Karpas-422 (cell line): Measurements from ENCODE around the gene MAP3K9. TPM values are rescaled to one million over a fixed set of nuclear protein-coding genes. Genes with fewer than 3 reads are reported as not detected.

Source experiments
- DNase-seq: peaks from one replicate; pipeline ENCODE4 v3.0.0-alpha.2; 2015
- H2AFZ ChIP-seq: fragments of 200-600 bp; sonication (generic); 2 replicates; pipeline ENCODE4 v1.6.1; 2014; ENCODE audit warnings: antibody characterized with exemption, low read length, mixed read lengths
- H3K27ac ChIP-seq: fragments of 200-600 bp; sonication (generic); 2 replicates; pipeline ENCODE4 v1.5.1; 2014; ENCODE audit warnings: mild to moderate bottlenecking, low read length, moderate library complexity
- H3K27me3 ChIP-seq: fragments of 200-600 bp; sonication (generic); 2 replicates; pipeline ENCODE4 v1.6.1; 2014; ENCODE audit warnings: low read length, mixed read lengths
- H3K36me3 ChIP-seq: fragments of 200-600 bp; sonication (generic); 2 replicates; pipeline ENCODE4 v1.6.1; 2014; ENCODE audit warnings: low read length, mixed read lengths; ENCODE audit not compliant: insufficient read depth
- H3K4me1 ChIP-seq: fragments of 200-600 bp; sonication (generic); 2 replicates; pipeline ENCODE4 v1.6.1; 2014; ENCODE audit warnings: mild to moderate bottlenecking, low read length, mixed read lengths
- H3K4me2 ChIP-seq: fragments of 200-600 bp; sonication (generic); 2 replicates; pipeline ENCODE4 v1.6.1; 2014; ENCODE audit warnings: low read length, low read depth, mild to moderate bottlenecking; ENCODE audit not compliant: poor library complexity, severe bottlenecking
- H3K4me3 ChIP-seq: fragments of 200-600 bp; sonication (generic); 2 replicates; pipeline ENCODE4 v1.5.1; 2014; ENCODE audit warnings: mild to moderate bottlenecking, antibody characterized with exemption, low read length, mixed read lengths
- H3K79me2 ChIP-seq: fragments of 200-600 bp; sonication (generic); 2 replicates; pipeline ENCODE4 v1.6.1; 2014; ENCODE audit warnings: mild to moderate bottlenecking, low read length, mixed read lengths
- H3K9ac ChIP-seq: fragments of 200-600 bp; sonication (generic); 2 replicates; pipeline ENCODE4 v1.6.0; 2014; ENCODE audit warnings: low read length
- H3K9me2 ChIP-seq: fragments of 200-600 bp; sonication (generic), shearing (Covaris generic); replicated peaks from 2 replicates; pipeline ENCODE4 v1.6.0; 2014; ENCODE audit warnings: mild to moderate bottlenecking, low read length, moderate library complexity; ENCODE audit not compliant: insufficient read depth
- H3K9me3 ChIP-seq: fragments of 300-700, 200-600 bp; sonication (generic); 2 replicates; pipeline ENCODE4 v1.6.1; 2014; ENCODE audit warnings: low read length, mixed read lengths
- H4K20me1 ChIP-seq: fragments of 200-600 bp; sonication (generic); 2 replicates; pipeline ENCODE4 v1.6.1; 2014; ENCODE audit warnings: mild to moderate bottlenecking, antibody characterized with exemption, low read length, low read depth; ENCODE audit not compliant: insufficient read depth
- total RNA-seq: library from RNA; depleted of rRNA; stranded (reverse); fragments of >200 nt; shearing (Covaris generic); gene quantifications from 2 replicates; pipeline ENCODE4 v1.2.3, GENCODE V29; 2014; ENCODE audit warnings: low replicate concordance; rRNA removed

MAP3K9 gene
- total RNA-seq, 1 experiment from 2014 or later = 17.1 TPM

DNA sequence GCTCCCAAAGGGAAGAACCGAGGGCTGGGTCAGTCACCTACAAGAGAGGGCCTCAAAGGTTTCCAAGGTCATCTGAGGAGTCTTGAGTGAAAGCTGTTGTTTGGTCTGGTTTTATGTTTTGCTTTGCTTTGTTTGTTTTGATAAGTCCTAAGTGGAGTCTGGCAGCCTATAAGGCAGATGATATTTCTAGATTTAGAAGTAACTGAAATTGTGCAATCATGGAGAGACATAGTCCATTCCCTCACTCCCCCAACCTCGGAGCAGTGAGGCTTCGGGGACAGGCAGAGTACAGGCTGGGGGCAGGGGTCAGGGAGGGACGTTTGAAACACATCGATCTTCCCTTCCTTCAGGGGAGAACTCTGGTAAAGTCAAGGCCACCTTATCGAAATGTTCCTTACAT, 125.3 kb downstream of the MAP3K9 start:
- H3K9me2 ChIP-seq = no peaks in the 10 kb centered on the region
- H3K79me2 ChIP-seq = no peaks in the 10 kb centered on the region
- no peak for DNase-seq
- no peak overlapping the region for H2AFZ ChIP-seq
- no peaks in the 10 kb centered on the region for H3K36me3 ChIP-seq
- H3K9ac ChIP-seq = no peak overlapping the region
- no peaks in the 10 kb centered on the region for H4K20me1 ChIP-seq
- H3K4me2 ChIP-seq = no peak overlapping the region
- no peaks in the 10 kb centered on the region for H3K4me1 ChIP-seq
- H3K27me3 ChIP-seq = no peaks in the 10 kb centered on the region
- H3K4me3 ChIP-seq = no peak overlapping the region
- no peak overlapping the region for H3K27ac ChIP-seq
- H3K9me3 ChIP-seq = no peaks in the 10 kb centered on the region

DNA sequence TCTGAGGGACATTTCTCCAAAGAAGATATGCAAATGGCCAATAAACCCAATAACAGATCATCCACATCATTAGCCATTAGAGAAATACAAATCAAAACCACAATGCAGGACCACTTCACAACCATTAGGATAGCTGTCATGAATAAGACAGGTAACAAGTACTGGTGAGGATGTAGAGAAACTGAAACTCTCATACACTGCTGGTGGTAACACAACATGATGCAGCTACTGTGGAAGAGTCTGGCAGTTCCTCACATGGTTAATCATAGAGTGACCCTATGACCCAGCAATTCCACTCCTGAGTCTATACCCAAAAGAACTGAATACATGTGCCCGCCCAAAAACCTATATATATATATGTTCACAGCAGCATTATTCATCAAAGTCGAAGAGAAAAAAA, 128.6 kb downstream of the MAP3K9 start:
- H3K4me3 ChIP-seq = no peak overlapping the region
- no peaks in the 10 kb centered on the region for H3K79me2 ChIP-seq
- no peaks in the 10 kb centered on the region for H3K9me2 ChIP-seq
- no peaks in the 10 kb centered on the region for H3K36me3 ChIP-seq
- H3K27me3 ChIP-seq = no peaks in the 10 kb centered on the region
- no peak overlapping the region for H3K4me2 ChIP-seq
- no peak overlapping the region for H2AFZ ChIP-seq
- no peak for DNase-seq
- H4K20me1 ChIP-seq = no peaks in the 10 kb centered on the region
- H3K9me3 ChIP-seq = no peaks in the 10 kb centered on the region
- no peak overlapping the region for H3K27ac ChIP-seq
- no peaks in the 10 kb centered on the region for H3K4me1 ChIP-seq
- H3K9ac ChIP-seq = no peak overlapping the region

DNA sequence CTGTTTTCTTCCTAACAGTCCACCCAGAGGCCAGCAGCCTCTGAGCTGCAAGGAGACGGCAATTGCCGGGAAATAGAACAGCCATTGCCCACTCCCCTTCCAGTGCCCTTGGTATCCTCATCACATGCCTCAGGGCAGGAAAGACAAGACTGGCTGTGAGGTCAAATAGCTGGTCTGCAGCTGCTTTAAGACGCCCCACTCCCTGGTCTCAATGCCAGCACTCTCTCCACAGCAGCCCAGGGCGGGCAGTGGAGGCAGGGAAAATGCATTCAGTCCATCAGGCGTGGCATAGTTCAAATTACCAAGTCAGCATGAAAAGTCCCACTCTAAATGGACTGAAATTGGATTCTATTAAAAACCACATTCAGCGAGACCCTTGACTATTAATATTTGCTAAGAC, 132.0 kb downstream of the MAP3K9 start:
- no peak overlapping the region for H3K9ac ChIP-seq
- no peak overlapping the region for H2AFZ ChIP-seq
- H3K4me2 ChIP-seq = no peak overlapping the region
- no peaks in the 10 kb centered on the region for H3K36me3 ChIP-seq
- H3K4me3 ChIP-seq = no peak overlapping the region
- H3K4me1 ChIP-seq = no peaks in the 10 kb centered on the region
- H4K20me1 ChIP-seq = no peaks in the 10 kb centered on the region
- no peak overlapping the region for H3K27ac ChIP-seq
- DNase-seq = no peak
- H3K79me2 ChIP-seq = no peaks in the 10 kb centered on the region
- H3K9me2 ChIP-seq = no peaks in the 10 kb centered on the region
- H3K27me3 ChIP-seq = no peaks in the 10 kb centered on the region
- H3K9me3 ChIP-seq = no peaks in the 10 kb centered on the region

Other genes with a start within 250 kb of the MAP3K9 start
- gene MED6, start 208.9 kb downstream of the MAP3K9 start, total RNA-seq = 43.2 and 49.9 TPM in 2 replicates
- gene TTC9, start 167.6 kb downstream of the MAP3K9 start, total RNA-seq = 6.1 and 7.9 TPM in 2 replicates
- 28.5 and 58.7 TPM in 2 replicates for gene PCNX1, start 97.9 kb upstream of the MAP3K9 start, total RNA-seq